Glutamatergic neuron (in vitro differentiated cells): ENCODE results near the gene POLL. TPM values are rescaled to one million over a fixed set of nuclear protein-coding genes. Genes with fewer than 3 reads are reported as not detected.

Experiments used
- DNase-seq: peaks from one replicate; pipeline ENCODE4 v3.0.0; 2022
- H3K27ac Mint-ChIP-seq: one replicate; pipeline ENCODE4 v1.8.0; 2020; ENCODE audit warnings: mild to moderate bottlenecking, mixed read lengths, inconsistent platforms; ENCODE audit not compliant: unreplicated experiment
- H3K27me3 Mint-ChIP-seq: one replicate; pipeline ENCODE4 v1.8.0; 2020; ENCODE audit warnings: mild to moderate bottlenecking, moderate library complexity, mixed read lengths, inconsistent platforms; ENCODE audit not compliant: unreplicated experiment
- H3K36me3 Mint-ChIP-seq: one replicate; pipeline ENCODE4 v1.8.0; 2020; ENCODE audit warnings: mild to moderate bottlenecking, mixed read lengths, inconsistent platforms; ENCODE audit not compliant: unreplicated experiment
- H3K4me1 Mint-ChIP-seq: one replicate; pipeline ENCODE4 v1.8.0; 2020; ENCODE audit warnings: mild to moderate bottlenecking, low read depth, mixed read lengths, inconsistent platforms; ENCODE audit not compliant: unreplicated experiment
- H3K4me3 Mint-ChIP-seq: one replicate; pipeline ENCODE4 v1.8.0; 2020; ENCODE audit warnings: mild to moderate bottlenecking, mixed read lengths, inconsistent platforms; ENCODE audit not compliant: unreplicated experiment
- H3K9me3 Mint-ChIP-seq: one replicate; pipeline ENCODE4 v1.8.0; 2020; ENCODE audit warnings: mild to moderate bottlenecking, moderate library complexity, mixed read lengths, inconsistent platforms; ENCODE audit not compliant: unreplicated experiment
- CTCF ChIP-seq: fragments of 200-600 bp; sonication (generic); IDR thresholded peaks from one replicate; pipeline ENCODE4 v1.5.0; 2021; ENCODE audit not compliant: partially characterized antibody, unreplicated experiment
- microRNA-seq: library from miRNA; unstranded; fragments of <30 nt; microRNA quantifications from one replicate; pipeline ENCODE4, GENCODE V29; 2020; ENCODE audit not compliant: unreplicated experiment
- total RNA-seq: library from RNA; stranded (reverse); fragmentation: NEBNext Ultra II Directional; extraction: Animal tissue kit (Norgen Biotek cat#: 25700); gene quantifications from one replicate; pipeline ENCODE4 v1.2.1, GENCODE V29; 2021; ENCODE audit not compliant: unreplicated experiment

Gene POLL
- total RNA-seq, 1 donor from 2014 or later = 33.4 TPM

GRCh38 chr10:101536800-101537199, 51.3 kb downstream of the POLL start:
- no peaks in the 10 kb centered on the region for H3K36me3 Mint-ChIP-seq
- TF ChIP-seq CTCF = peak; percentile 72
- no peak for DNase-seq
- no peak overlapping the region for H3K4me3 Mint-ChIP-seq
- no peak overlapping the region for H3K27ac Mint-ChIP-seq
- no peaks in the 10 kb centered on the region for H3K9me3 Mint-ChIP-seq
- no peaks in the 10 kb centered on the region for H3K4me1 Mint-ChIP-seq
- no peaks in the 10 kb centered on the region for H3K27me3 Mint-ChIP-seq

GRCh38 chr10:101535949-101536348, 52.1 kb downstream of the POLL start:
- no peaks in the 10 kb centered on the region for H3K9me3 Mint-ChIP-seq
- no peak overlapping the region for H3K4me3 Mint-ChIP-seq
- no peak for TF ChIP-seq CTCF
- H3K27me3 Mint-ChIP-seq = no peaks in the 10 kb centered on the region
- H3K4me1 Mint-ChIP-seq = no peaks in the 10 kb centered on the region
- no peaks in the 10 kb centered on the region for H3K36me3 Mint-ChIP-seq
- H3K27ac Mint-ChIP-seq = no peak overlapping the region
- DNase-seq = no peak

GRCh38 chr10:101529725-101530553, 58.1 kb downstream of the POLL start:
- Mint-ChIP-seq H3K36me3 (no peaks in the 10 kb centered on the region), H3K9me3 (no peaks in the 10 kb centered on the region), H3K27ac (no peak overlapping the region), H3K27me3 (no peaks in the 10 kb centered on the region), H3K4me1 (no peaks in the 10 kb centered on the region), H3K4me3 (no peak overlapping the region)
- no peak for DNase-seq
- TF ChIP-seq CTCF = no peak

GRCh38 chr10:101529207-101529606, 58.9 kb downstream of the POLL start:
- Mint-ChIP-seq H3K9me3 (no peaks in the 10 kb centered on the region), H3K36me3 (no peaks in the 10 kb centered on the region), H3K27me3 (no peaks in the 10 kb centered on the region), H3K27ac (no peak overlapping the region), H3K4me1 (no peaks in the 10 kb centered on the region), H3K4me3 (no peak overlapping the region)
- TF ChIP-seq CTCF = no peak
- DNase-seq = no peak

Small RNA genes lying within 50 kb of the gene (microRNA-seq; reads per million reads assigned to microRNA genes)
- gene MIR3158-1 (not detected), gene MIR3158-2 (not detected)

Other genes with a start within 250 kb of the POLL start
- gene BTRC, start 234.1 kb downstream of the POLL start, total RNA-seq = 28.9 TPM
- 10.1 TPM for gene DPCD, start 64 bp upstream of the POLL start, total RNA-seq
- gene FBXW4, start 106.9 kb upstream of the POLL start, total RNA-seq = 25.8 TPM
- 1.1 TPM for gene FGF8, start 187.9 kb upstream of the POLL start, total RNA-seq
- 18.1 TPM for gene NPM3, start 195.2 kb upstream of the POLL start, total RNA-seq
- gene OGA, start 230.2 kb upstream of the POLL start, total RNA-seq = 277 TPM